Neuronal stem cell (in vitro differentiated cells): Measurements from ENCODE around the gene FCHO1.

Experiments
- DNase-seq: peaks from one replicate; pipeline ENCODE4 v3.0.0-alpha.2; 2013; ENCODE audit warnings: low spot score
- H2AFZ ChIP-seq: one replicate; pipeline ENCODE4 v1.6.1; 2013; ENCODE audit warnings: mild to moderate bottlenecking, low read length, inconsistent platforms
- H2AK5ac ChIP-seq: 2 replicates; pipeline ENCODE4 v1.6.1; 2013; ENCODE audit warnings: low read depth, mild to moderate bottlenecking, inconsistent platforms, low read length, moderate library complexity, mixed read lengths
- H2BK120ac ChIP-seq: 2 replicates; pipeline ENCODE4 v1.6.1; 2013; ENCODE audit warnings: low read depth, mild to moderate bottlenecking, inconsistent platforms, low read length, moderate library complexity, mixed read lengths
- H2BK12ac ChIP-seq: one replicate; pipeline ENCODE4 v1.6.1; 2013; ENCODE audit warnings: low read length, inconsistent platforms
- H2BK15ac ChIP-seq: 2 replicates; pipeline ENCODE4 v1.6.1; 2013; ENCODE audit warnings: mild to moderate bottlenecking, low read length, inconsistent platforms, mixed read lengths
- H2BK5ac ChIP-seq: one replicate; pipeline ENCODE4 v1.6.1; 2013; ENCODE audit warnings: inconsistent platforms, mild to moderate bottlenecking, low read length, moderate library complexity
- H3K14ac ChIP-seq: one replicate; pipeline ENCODE4 v1.6.1; 2013; ENCODE audit warnings: low read length, inconsistent platforms
- H3K18ac ChIP-seq: 2 replicates; pipeline ENCODE4 v1.6.1; 2013; ENCODE audit warnings: low read length, inconsistent platforms
- H3K23ac ChIP-seq: 2 replicates; pipeline ENCODE4 v1.6.1; 2013; ENCODE audit warnings: low read depth, mild to moderate bottlenecking, mixed read lengths, low read length, inconsistent platforms; ENCODE audit not compliant: poor library complexity
- H3K27ac ChIP-seq: replicated peaks from 3 replicates; pipeline ENCODE4 v1.5.1; 2013; ENCODE audit warnings: low read length, inconsistent platforms
- H3K27me3 ChIP-seq, 3 experiments: 2 replicates each; pipeline ENCODE4 v1.6.1; 2013; ENCODE audit warnings: low read length in 3 of 3, mild to moderate bottlenecking in 2 of 3, inconsistent platforms in 1 of 3, low read depth in 1 of 3, mixed read lengths in 1 of 3, moderate library complexity in 1 of 3; ENCODE audit not compliant: control insufficient read depth in 3 of 3, insufficient read depth in 3 of 3
- H3K36me3 ChIP-seq, 2 donors: replicated peaks in 1 of 2; 2 replicates each; pipeline ENCODE4 v1.6.1; 2013; ENCODE audit warnings: low read length in 2 of 2; ENCODE audit not compliant: control insufficient read depth in 2 of 2, insufficient read depth in 2 of 2
- H3K4ac ChIP-seq: 2 replicates; pipeline ENCODE4 v1.6.1; 2013; ENCODE audit warnings: inconsistent platforms, mild to moderate bottlenecking, low read length, moderate library complexity
- H3K4me1 ChIP-seq, 2 donors: 1 replicate in 1 of 2; 2 replicates in 1 of 2; pipeline ENCODE4 v1.6.1; 2013; ENCODE audit warnings: low read length in 2 of 2, low read depth in 1 of 2; ENCODE audit not compliant: control insufficient read depth in 2 of 2, insufficient read depth in 1 of 2
- H3K4me2 ChIP-seq: one replicate; pipeline ENCODE4 v1.6.1; 2013; ENCODE audit warnings: mild to moderate bottlenecking, low read length, inconsistent platforms; ENCODE audit not compliant: insufficient read depth, poor library complexity, severe bottlenecking
- H3K4me3 ChIP-seq, 2 donors: 2 replicates each; pipeline ENCODE4 v1.5.1; 2013; ENCODE audit warnings: low read length in 2 of 2, mild to moderate bottlenecking in 2 of 2, inconsistent platforms in 1 of 2, moderate library complexity in 1 of 2
- H3K79me1 ChIP-seq: one replicate; pipeline ENCODE4 v1.6.1; 2013; ENCODE audit warnings: low read depth, mild to moderate bottlenecking, inconsistent platforms, low read length, moderate library complexity
- H3K9ac ChIP-seq: one replicate; pipeline ENCODE4 v1.6.1; 2013; ENCODE audit warnings: mild to moderate bottlenecking, low read depth, low read length, inconsistent platforms; ENCODE audit not compliant: poor library complexity
- H3K9me3 ChIP-seq, 2 donors: replicated peaks in 1 of 2; 2 replicates each; pipeline versions ENCODE3 to v1.6.1; 2013; ENCODE audit warnings: low read length in 2 of 2, mild to moderate bottlenecking in 2 of 2, inconsistent platforms in 1 of 2, low read depth in 1 of 2, mixed read lengths in 1 of 2, moderate library complexity in 1 of 2; ENCODE audit not compliant: control insufficient read depth in 2 of 2, insufficient read depth in 1 of 2
- H4K8ac ChIP-seq: one replicate; pipeline ENCODE4 v1.6.1; 2013; ENCODE audit warnings: low read depth, mild to moderate bottlenecking, inconsistent platforms, low read length, moderate library complexity
- H4K91ac ChIP-seq: one replicate; pipeline ENCODE4 v1.6.1; 2013; ENCODE audit warnings: low read length, low read depth, mild to moderate bottlenecking, inconsistent platforms; ENCODE audit not compliant: poor library complexity
- WGBS, 2 donors: extraction: QIAGEN DNeasy Blood & Tissue Kit; methylation state at CpG; one replicate each; pipeline ENCODE4 v1.1.7; 2013; ENCODE audit warnings: missing lambda C conversion rate in 2 of 2, mixed read lengths in 1 of 2; ENCODE audit not compliant: insufficient read length in 2 of 2, insufficient replicate concordance in 1 of 2; ENCODE audit errors: extremely low coverage in 2 of 2; 5-methylcytosine and 5-hydroxymethylcytosine counted together

Gene FCHO1

DNA sequence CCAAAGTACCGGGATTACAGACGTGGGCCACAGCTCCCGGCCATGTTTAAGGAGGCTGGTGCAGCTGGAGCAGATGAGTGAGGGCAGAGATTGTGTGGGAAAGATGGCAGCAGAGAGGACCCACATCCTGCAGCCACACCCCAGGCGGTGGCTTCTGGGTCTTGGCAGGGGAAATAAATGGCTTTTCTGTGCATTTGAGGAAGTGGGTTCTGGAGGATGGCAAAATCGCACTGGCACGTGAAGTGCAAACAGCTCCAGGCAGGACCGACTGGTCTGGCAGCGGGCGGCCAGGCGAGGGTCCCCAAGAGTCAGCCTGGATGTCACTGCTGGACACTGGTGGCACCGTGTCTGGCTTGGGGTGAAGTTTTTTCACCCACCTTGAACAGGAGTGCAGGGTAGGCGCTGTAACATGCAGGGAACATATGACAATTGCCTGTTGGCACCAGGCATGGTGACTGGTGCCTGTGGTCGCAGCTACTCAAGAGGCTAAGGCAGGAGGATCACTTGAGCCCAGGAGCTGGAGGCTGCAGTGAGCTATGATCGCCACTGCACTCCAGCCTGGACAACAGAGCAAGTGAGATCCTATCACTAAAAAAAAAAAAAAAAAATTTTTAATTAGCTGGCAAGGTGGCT lies 52.1 kb downstream of the FCHO1 start:
- WGBS, 2 donors = no CpG with 5 or more reads among the region's 14 CpGs
- peak overlapping the region; percentile 87 for H3K18ac ChIP-seq
- no peak overlapping the region for H2BK12ac ChIP-seq
- no peaks in the 10 kb centered on the region for H3K9me3 ChIP-seq
- no peaks in the 10 kb centered on the region for H3K36me3 ChIP-seq
- no peak overlapping the region for H3K4me3 ChIP-seq
- H2BK120ac ChIP-seq = no peak overlapping the region
- no peak overlapping the region for H4K91ac ChIP-seq
- no peaks in the 10 kb centered on the region for H3K4me1 ChIP-seq
- no peaks in the 10 kb centered on the region for H3K79me1 ChIP-seq
- no peak overlapping the region for H2BK5ac ChIP-seq
- H4K8ac ChIP-seq = no peak overlapping the region
- no peak overlapping the region for H3K4ac ChIP-seq
- no peak overlapping the region for H3K4me2 ChIP-seq
- H2AFZ ChIP-seq = no peak overlapping the region
- no peak for DNase-seq
- H2AK5ac ChIP-seq = peak overlapping the region; percentile 56
- peaks cover 0 to 18% (median 0%) of the 10 kb centered on the region in 3 experiments for H3K27me3 ChIP-seq
- H3K23ac ChIP-seq = peak overlapping the region; percentile 31
- no peak overlapping the region for H3K27ac ChIP-seq
- no peak overlapping the region for H2BK15ac ChIP-seq
- peak overlapping the region; percentile 71 for H3K14ac ChIP-seq
- H3K9ac ChIP-seq = peak overlapping the region; percentile 30

- Histone ChIP-seq H3K23ac (no peak overlapping the region), H3K79me1 (no peaks in the 10 kb centered on the region), H4K8ac (no peak overlapping the region), H2BK5ac (no peak overlapping the region), H3K4me2 (no peak overlapping the region), H3K9ac (no peak overlapping the region), H2AFZ (no peak overlapping the region), H3K14ac (no peak overlapping the region), H3K4me3 (peak overlapping the region in 1 of 2 donors; percentile 23), H3K27me3 (peaks cover 0 to 15% (median 0%) of the 10 kb centered on the region in 3 experiments), H2BK15ac (no peak overlapping the region), H3K9me3 (no peaks in the 10 kb centered on the region), H3K18ac (no peak overlapping the region), H2AK5ac (peak overlapping the region; percentile 28), H3K4me1 (no peaks in the 10 kb centered on the region), H3K36me3 (no peaks in the 10 kb centered on the region), H3K4ac (no peak overlapping the region), H4K91ac (no peak overlapping the region), H3K27ac (no peak overlapping the region), H2BK12ac (no peak overlapping the region), H2BK120ac (no peak overlapping the region)
- WGBS, 2 donors = no CpG with 5 or more reads among the region's 4 CpGs
- DNase-seq = no peak
Observed at GRCh38 chr19:17805427-17805826, 54.1 kb downstream of the FCHO1 start.

DNA sequence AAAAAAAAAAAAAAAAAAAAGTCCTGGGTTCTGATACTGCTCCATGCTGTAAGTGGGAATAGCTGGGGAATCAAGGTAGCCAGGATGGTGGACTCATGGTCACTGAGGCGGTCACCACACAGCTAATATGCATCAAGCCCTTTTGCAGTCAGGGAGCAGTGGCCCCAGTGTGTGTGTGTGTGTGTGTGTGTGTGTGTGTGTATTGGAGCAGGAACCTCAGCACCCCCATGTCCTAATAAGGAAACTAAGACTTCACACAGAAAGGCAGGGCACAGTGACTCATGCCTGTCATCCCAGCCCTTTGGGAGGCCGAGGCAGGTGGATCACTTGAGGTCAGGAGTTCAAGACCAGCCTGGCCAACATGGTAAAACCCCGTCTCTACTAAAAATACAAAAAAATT lies 55.7 kb downstream of the FCHO1 start:
- no peak overlapping the region for H3K14ac ChIP-seq
- H3K36me3 ChIP-seq = no peaks in the 10 kb centered on the region
- H3K9me3 ChIP-seq = no peaks in the 10 kb centered on the region
- H3K4ac ChIP-seq = no peak overlapping the region
- H2AK5ac ChIP-seq = no peak overlapping the region
- no peak overlapping the region for H3K27ac ChIP-seq
- peaks cover 0 to 16% (median 0%) of the 10 kb centered on the region in 3 experiments for H3K27me3 ChIP-seq
- DNase-seq = no peak
- H2BK120ac ChIP-seq = no peak overlapping the region
- H3K18ac ChIP-seq = no peak overlapping the region
- H3K4me1 ChIP-seq = no peaks in the 10 kb centered on the region
- H2BK12ac ChIP-seq = no peak overlapping the region
- no CpG with 5 or more reads among the region's 3 CpGs for WGBS, 2 donors
- no peak overlapping the region for H2BK15ac ChIP-seq
- H4K8ac ChIP-seq = no peak overlapping the region
- H4K91ac ChIP-seq = no peak overlapping the region
- H3K4me3 ChIP-seq = no peak overlapping the region
- no peak overlapping the region for H3K4me2 ChIP-seq
- H3K9ac ChIP-seq = peak overlapping the region; percentile 21
- no peak overlapping the region for H2AFZ ChIP-seq
- no peaks in the 10 kb centered on the region for H3K79me1 ChIP-seq
- H3K23ac ChIP-seq = no peak overlapping the region
- no peak overlapping the region for H2BK5ac ChIP-seq

DNA sequence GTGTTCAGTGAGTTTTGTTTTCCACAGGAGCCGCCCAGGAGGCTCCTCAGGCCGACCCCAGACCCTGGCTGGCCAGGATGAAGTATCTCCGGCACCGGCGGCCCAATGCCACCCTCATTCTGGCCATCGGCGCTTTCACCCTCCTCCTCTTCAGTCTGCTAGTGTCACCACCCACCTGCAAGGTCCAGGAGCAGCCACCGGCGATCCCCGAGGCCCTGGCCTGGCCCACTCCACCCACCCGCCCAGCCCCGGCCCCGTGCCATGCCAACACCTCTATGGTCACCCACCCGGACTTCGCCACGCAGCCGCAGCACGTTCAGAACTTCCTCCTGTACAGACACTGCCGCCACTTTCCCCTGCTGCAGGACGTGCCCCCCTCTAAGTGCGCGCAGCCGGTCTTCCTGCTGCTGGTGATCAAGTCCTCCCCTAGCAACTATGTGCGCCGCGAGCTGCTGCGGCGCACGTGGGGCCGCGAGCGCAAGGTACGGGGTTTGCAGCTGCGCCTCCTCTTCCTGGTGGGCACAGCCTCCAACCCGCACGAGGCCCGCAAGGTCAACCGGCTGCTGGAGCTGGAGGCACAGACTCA lies 56.5 kb downstream of the FCHO1 start:
- no peaks in the 10 kb centered on the region for H3K79me1 ChIP-seq
- no peaks in the 10 kb centered on the region for H3K36me3 ChIP-seq
- no peak overlapping the region for H3K9ac ChIP-seq
- H4K91ac ChIP-seq = no peak overlapping the region
- H4K8ac ChIP-seq = no peak overlapping the region
- peak overlapping the region; percentile 89 for H3K23ac ChIP-seq
- H2BK12ac ChIP-seq = no peak overlapping the region
- H3K9me3 ChIP-seq = no peaks in the 10 kb centered on the region
- H2AFZ ChIP-seq = no peak overlapping the region
- no peak for DNase-seq
- no peak overlapping the region for H2BK120ac ChIP-seq
- no peak overlapping the region for H3K27ac ChIP-seq
- H3K4ac ChIP-seq = no peak overlapping the region
- H3K14ac ChIP-seq = no peak overlapping the region
- no peak overlapping the region for H3K4me2 ChIP-seq
- WGBS, 2 donors = no CpG with 5 or more reads among the region's 38 CpGs
- H3K27me3 ChIP-seq = peaks cover 0 to 13% (median 0%) of the 10 kb centered on the region in 3 experiments
- peak overlapping the region; percentile 19 for H3K18ac ChIP-seq
- no peaks in the 10 kb centered on the region for H3K4me1 ChIP-seq
- no peak overlapping the region for H2BK15ac ChIP-seq
- H3K4me3 ChIP-seq = no peak overlapping the region
- no peak overlapping the region for H2BK5ac ChIP-seq
- H2AK5ac ChIP-seq = peak overlapping the region; percentile 24
